HG03354 (cell line): ENCODE data around the gene FKRP.
"Not testable (repeated sequence)": the region's sequence is repeated elsewhere in the genome, so short reads cannot be mapped to it uniquely, and the experiment has no call there.

ENCODE experiments used
- ATAC-seq: cut with Tn5 transposase; IDR thresholded peaks from one replicate; pipeline ENCODE4 v1.9.1; 2021; ENCODE audit warnings: mild to moderate bottlenecking; ENCODE audit not compliant: unreplicated experiment, poor library complexity, severe bottlenecking

The FKRP gene

DNA sequence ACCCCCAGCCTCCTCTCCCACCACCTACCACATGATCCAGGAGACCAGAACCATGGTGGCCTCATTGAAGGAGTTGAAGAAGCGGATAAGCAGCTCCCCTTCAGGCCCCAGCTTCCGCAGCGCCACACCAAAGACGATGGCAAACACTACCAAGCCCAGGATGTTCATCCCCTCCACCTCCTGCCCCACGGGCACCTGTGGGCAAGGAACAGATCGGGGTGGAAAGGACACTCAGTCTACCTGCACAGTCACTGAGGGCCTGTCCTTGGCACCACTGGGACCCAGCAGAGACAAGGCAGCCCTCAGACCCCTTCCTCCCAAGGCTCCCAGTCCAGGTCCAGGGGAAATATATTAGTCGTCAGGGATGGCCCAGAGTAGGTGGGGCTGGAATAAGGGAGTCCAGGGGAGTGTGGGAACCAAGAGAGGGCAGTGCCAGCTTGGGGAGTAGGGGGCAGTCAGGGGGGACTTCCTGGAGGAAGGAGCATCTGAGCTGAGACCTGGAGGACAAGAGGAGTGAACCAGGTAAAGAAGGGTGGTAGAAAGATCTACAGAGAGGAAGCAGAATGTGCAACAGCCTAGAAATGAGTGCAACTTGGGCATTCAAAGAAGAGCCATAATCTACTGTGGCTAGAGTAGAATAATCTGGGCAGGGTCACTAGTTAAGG lies 36.6 kb downstream of the FKRP start:
- ATAC-seq, result no peak

DNA sequence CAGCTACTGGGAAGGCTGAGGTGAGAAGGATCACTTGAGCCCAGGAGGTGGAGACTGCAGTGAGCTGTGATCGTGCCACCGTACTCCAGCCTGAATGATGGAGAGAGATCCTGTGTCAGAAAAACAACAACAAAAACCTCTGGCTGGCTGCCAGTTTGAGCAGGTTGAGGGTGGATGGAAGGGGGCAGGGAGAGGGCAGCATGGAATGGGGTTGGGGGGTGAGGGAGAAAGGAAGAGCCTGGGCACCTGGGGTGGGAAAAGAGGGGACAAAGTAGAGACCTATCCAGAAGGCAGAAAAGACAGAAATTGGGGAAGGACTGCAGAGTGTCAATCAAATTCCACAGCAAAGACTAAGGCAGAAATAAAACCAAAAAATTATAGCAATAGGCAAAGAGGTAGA lies 37.8 kb downstream of the FKRP start:
- ATAC-seq, result no peak

DNA sequence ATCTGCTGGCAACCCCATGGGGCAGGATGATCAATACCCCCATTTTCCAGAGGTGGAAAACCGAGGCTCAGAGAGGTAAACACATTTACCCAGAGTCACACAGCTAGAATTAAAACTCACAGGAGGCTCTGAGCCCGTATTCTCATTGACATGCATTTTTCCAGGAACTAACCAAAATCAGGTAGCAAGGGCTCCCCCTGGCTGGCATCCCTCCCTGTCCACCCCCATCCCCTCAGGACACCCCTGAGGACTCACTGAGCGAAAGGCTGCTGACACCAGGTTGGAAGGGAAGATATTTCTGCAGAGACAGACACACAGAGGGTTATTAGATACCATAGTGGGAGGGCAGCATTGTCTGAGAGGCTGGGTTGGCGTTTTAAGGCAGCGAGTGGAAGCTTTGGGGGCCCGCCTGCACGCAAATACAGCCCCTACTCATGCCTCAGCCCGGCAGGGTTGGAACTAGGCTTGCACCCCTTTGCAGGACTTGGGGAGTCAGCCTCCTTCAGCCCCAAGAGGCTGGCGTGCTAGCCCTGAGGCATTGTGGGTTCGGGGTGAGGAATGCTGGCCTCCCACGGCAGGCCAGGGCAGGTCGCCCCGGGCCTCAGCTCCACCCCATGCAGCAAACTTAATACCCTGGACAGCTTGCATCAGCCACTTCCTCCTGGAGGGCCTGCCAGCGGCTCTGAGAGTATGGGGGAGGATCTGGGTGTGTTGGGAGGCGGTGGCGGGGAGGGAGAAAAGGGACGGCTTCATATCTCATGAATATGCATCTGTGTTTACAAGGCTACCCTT lies 38.6 kb downstream of the FKRP start:
- no peak for ATAC-seq

DNA sequence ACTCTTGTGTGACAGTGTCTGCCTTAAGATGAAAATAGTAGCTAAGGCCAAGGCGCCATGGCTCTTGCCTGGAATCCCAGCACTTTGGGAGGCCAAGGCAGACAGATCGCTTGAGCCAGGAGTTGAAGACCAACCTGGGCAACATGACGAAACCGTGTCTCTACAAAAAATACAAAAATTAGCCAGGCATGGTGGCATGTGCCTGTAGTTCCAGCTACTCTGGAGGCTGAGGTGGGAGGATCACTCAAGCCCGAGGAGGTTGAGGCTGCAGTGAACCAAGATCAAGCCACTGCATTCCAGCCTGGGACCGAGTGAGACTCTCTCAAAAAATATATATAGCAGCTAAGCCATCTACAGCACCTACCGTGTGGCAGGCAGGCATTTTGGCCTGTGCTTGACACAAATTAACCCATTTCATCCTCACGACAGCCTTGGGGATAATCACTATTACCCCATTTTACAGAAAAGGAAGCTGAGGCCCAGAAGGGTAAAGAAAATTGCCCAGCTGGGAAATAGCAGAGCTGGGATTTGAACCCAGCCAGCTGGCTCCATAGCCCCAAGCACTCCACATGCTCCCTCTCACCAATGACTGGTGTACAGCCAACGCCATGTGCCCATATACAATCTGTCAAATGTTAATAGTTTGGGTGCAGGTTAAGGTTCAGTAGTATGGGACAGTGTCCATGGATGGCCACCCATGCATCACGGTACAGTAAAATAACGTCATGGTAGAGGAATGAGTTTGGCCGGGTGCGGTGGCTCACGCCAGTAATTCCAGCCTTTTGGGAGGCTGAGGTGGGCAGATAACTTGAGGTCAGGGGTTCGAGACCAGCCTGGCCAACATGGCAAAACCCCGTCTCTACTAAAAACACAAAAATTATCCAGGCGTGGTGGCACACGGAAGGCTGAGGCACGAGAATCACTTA lies 39.5 kb downstream of the FKRP start:
- no peak for ATAC-seq

DNA sequence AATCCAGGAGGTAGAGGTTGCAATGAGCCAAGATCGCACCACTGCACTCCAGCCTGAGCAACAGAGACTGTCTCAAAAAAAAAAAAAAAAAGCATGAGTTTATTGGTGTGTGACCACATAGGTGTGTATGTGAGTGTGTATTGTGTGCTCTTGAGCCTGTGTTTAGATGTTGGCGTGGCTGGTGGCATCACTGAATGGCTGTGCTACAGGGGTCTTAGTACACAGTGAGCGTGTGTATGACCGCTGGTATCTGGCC lies 40.1 kb downstream of the FKRP start:
- no peak for ATAC-seq

DNA sequence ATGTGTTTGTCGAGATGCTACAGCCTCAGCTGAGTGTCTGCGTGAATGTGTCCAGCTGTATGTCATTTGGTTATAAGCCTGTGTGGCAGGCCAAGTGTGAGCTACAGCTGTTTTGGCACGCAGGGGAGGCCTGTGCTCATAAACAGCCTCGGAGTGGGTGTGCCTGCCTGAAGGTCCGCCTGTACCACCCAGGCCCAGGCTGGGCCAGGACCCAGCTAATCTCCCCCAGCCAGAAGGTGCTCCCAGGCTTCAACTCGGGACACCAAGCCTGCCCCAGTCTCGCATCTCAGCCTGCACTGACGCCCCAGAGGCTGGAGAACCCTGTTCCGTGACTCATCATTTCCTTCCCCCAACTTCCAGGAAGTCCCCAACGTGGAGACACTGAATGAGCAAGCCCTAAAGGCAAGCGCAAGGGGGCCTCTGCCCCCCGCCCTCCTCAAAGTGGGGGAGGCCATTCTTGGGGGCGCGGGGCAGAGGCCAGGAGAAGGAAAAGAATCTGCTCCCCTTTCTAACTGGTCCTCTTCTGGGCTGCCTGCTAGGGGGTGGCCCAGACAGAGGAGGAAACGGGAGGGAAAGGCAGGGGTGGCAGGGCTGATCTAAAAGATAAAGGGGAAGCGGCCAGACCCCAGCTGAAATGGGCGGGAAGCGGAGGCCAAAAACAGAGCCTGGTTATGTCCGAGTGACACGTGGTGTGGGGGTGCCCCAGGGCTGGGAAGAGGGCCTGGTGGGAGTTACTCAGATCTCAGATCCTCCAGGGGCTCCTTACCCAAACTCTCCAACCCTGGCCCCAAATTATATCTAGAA lies 40.6 kb downstream of the FKRP start:
- ATAC-seq, result no peak

DNA sequence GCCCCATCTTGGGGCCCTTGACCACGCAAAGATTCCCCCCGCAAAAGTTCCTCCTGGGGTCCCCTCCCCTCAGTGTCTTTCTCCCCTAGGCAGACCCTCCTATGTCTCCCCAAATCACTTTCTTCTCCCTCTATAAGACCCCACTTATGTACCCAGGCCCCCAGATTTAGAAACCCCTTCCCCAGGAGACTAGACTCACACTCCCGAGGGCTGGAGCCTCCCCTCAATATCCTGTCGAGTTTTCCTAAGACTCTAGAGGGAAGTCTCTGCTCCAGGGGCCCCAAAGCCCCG lies 41.1 kb downstream of the FKRP start:
- ATAC-seq, result no peak

DNA sequence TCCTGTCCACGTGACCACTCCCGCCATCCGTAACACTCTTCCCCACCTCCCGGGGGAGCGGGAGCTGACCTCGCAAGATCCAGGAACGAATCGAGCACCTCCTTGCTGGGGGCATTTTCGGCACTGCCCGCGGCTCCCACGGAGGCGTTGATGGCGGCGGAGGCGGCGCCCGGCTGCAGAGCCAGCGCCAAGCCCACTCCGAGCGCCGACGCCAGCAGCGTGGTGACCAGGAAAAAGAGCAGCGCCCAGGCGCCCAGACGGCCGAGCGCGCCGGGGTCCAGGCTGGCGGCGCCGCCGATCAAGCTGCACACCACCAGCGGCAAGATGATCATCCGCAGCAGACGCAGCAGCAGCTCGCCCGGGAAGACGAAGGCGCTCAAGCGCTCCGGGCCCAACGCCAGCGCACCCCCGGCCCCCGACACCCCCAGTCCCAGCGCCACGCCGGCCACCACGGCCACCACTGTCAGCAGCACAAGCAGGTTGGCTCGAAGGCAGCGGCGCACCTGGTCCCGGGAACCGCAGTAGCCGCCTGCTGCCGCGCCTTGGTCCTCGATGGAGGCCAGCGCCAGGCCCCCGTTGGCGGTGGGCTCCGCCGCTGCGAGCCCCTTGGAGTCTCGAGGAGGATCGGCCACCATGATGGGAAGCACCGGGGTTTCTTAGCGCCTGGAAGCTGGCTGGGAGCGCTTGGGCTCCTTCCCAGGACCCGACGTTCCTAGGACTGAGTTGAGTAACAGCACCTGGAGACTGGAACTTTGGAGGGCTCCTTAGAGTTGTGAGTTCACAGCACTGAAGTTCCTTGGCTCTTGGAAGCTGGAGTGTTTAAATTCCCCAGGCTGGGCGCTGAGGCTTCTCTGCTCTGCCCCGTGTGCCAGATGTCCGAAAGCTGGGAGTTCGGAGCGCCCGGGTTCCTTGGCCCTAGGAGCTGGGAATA lies 41.7 kb downstream of the FKRP start:
- no peak for ATAC-seq

DNA sequence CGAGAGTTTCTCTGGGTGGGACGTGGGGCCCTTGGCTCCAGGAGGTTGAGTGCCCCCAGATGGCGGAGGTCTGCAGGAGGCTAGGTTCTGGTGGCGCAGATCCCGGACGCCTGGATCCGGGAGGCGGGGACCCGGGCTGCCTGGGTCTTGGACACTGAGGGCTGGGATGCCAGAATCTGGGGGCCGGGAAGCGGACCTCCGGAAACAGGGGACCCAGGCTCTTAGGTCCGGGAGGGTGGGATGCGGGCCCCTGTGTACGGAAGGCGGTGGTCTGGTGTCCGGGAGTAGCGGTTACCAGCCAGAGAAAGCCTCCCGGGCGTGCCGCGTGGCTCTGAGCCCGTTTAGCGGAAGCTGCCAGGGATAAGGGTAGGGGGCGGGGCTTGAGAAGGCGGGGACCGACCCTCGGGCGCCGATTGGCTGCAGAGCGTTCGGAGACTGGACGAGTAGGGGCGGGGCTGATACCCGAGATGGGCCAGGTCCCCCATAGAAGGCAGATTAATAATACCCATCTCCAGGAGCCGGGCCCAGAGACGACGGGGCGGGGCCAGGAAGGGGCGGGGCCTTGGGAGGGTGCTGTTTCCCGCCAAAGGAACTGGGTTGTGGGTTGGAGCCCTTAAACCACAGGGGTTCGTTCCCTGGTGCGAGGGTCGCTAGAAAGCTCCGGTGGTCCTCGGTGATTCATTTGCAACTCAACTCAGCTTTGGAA lies 42.6 kb downstream of the FKRP start, which contains the start of gene SLC1A5:
TSS of gene SLC1A5 (minus strand) at position 333 of the 706 bp plus-strand sequence. CDS start 629 bp downstream, outside the sequence.
- ATAC-seq, result peak; percentile 75

DNA sequence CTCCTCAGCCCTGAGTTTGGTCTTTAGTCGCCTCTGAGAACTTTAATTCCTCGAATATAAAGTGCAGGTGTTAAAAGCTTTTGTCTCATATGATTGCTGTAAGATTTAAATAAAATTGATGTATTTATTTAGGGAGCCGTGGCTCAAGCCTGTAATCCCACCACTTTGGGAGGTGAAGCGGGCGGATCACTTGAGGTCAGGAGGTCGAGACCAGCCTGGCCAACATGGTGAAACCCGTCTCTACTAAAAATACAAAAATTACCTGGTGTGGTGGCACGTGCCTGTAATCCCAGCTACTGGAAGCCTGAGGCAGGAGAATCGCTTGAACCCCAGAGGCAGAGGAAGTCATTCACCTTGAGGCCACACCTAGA lies 43.1 kb downstream of the FKRP start:
- no peak for ATAC-seq

DNA sequence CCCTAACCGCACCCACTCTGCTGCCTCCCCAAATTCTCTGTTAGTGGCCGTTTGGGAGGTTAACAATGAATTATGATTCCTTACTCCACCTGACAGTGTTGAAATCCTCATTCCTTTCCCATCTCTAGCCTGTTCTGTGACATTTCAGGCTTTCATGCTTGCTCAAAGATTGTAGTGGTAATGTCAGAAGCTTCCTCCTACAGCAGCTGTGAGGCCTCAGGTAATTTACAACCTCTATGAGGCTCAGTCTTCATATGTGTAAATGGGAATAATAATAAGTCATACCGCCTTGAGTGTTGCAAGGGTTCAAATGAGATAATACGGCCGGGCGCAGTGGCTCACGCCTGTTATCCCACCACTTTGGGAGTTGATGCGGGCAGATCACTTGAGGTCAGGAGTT lies 43.5 kb downstream of the FKRP start:
- no peak for ATAC-seq

DNA sequence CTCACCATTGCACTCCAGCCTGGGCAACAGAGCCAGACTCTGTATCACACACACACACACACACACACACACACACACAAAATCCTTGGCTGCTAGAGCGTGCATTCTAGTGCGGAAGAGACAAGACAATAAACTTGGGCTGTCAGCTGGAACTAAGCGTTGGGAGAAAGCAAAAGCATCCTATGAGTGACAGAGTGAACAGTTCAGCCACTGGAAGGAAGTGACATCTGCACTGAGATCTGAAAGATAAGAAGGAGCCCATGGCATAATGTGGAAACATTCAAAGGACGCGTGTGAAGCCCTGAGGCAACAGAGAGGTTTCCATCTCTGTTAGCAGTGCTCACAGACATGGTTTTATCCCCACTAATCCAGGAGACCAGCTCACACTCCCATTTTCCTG lies 46.1 kb downstream of the FKRP start:
- ATAC-seq, result no peak

DNA sequence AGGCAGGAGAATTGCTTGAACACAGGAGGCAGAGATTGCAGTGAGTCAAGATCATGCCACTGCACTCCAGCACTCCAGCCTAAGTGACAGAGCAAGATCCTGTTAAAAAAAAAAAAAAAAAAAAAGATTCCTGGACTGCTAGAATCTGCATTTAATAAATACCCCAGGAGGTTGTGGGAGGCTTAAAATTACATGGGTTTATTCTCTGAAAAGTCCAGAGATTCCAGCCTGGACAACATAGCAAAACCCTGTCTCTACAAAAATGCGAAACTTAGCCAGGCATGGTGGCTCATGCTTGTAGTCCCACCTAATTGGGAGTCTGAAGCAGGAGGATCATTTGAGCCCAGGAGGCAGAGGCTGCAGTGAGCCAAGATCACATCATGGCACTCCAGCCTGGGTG lies 52.0 kb downstream of the FKRP start:
- no peak for ATAC-seq

DNA sequence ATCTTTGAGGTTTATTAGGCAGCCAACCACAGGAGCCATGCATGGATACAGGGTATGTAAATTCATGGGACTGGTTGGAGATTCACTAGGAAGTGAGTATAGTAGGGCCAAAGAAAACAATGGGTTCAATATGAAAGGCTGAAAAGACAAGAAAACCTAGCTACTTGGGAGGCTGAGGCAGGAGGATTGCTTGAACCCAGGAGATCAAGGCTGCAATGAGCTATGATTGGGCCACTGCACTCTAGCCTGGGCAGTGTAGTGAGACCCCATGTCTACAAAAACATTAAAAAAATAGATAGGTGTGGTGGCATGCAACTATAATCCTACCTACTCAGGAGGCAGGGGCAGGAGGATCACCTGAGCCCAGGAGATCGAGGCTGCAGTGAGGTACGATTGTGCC lies 52.9 kb downstream of the FKRP start:
- no peak for ATAC-seq

DNA sequence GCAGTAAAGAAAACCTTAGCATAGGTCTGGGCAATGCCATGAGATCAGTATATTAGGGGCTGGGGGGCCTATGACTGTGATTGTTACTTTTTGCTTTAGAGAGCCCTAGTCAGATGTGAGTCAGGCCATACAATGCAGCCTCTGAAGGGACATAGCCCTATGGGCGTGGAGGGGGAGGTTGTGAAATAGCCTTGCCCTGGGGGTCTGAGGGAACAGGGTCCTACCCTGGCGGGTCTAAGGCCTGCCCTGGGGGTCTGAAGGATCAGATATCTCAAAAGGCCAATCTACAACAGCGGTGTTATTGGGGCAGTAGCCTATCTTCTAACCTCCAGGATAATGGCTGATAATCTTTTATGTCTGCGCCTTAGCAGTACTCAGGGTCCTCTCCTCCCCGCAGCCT lies 56.3 kb downstream of the FKRP start:
- ATAC-seq, result no peak

DNA sequence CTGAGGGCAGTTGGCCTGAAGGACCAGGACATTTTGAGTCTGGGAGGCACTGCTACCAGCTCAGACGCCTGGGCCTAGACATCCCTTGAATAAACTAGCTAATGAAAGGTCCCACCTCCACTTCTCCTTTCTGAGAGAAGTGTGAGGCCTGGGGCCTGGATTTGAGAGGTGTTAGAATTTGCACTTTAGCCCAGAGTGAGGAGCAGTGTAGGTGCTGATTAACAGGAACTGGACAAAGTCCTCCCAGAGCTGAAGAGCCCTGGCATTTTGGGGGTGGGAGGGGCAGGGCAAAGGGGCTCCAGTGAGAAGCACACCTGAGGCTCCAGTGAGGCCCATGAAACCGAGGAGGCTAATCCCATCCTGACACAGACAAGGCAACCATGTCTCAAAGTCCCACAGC lies 57.7 kb downstream of the FKRP start:
- no peak for ATAC-seq

DNA sequence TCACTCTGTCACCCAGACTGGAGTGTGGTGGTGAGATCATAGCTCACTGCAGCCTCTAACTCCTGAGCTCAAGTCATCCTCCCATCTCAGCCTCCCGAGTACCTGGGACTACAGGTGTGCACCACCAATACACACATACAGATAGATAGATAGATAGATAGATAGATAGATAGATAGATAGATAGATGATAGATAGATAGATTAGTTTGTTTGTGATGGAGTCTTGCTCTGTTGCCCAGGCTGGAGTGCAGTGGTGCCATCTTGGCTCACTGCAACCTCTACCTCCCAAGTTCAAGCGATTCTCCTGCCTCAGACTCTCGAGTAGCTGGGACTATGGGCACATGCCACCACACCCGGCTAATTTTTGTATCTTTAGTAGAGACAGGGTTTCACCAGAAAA lies 58.6 kb downstream of the FKRP start:
- not testable (repeated sequence) for ATAC-seq

DNA sequence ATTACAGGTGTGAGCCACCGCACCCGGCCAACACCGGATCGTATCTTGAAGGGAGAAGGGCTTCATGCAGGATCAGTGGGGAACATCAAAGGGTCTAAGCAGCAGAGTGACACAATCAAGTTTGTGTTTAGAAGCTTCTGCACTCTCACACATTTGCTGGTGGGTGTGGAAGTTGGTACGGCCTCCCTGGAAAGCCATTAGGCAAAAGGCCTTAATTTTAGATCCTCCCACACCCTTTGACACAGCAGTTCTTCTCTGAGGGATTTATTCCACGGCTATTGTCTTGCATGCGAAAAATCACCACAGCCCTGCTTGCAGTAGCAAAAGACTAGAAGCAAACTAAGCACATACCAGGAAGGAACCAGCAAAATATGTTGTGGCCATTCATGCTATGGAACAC lies 60.8 kb downstream of the FKRP start:
- ATAC-seq, result no peak
